ENCODE data around the gene ANKRD13D.

Gene ANKRD13D

DNA sequence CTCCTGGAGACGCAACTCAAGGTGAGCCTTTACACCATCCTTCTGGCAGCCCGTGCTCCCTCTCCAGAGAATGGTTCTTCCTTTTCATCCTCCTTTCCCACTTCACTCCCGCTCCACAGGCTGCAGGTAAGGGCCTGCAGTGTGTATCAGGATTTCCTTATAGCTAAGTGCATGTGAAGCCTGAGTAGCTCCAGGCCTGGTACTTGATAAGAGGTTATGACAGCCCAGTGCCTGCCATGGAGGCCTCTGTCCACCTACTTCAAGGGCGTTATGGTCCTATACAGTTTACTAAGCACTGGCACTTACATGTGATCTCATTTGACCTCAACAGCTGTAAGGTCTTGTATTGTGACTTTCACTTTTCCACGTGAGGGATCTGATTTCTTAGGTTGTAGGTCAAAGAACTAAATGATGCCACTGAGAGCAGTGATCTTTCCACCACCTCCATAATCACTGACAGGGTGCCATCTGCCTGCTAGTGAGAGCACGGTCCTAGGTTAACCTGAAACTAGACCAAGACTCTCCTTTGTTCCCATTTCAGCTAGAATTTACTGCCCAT is 32.3 kb downstream of the ANKRD13D start:
- DNase-seq, result no peak

DNA sequence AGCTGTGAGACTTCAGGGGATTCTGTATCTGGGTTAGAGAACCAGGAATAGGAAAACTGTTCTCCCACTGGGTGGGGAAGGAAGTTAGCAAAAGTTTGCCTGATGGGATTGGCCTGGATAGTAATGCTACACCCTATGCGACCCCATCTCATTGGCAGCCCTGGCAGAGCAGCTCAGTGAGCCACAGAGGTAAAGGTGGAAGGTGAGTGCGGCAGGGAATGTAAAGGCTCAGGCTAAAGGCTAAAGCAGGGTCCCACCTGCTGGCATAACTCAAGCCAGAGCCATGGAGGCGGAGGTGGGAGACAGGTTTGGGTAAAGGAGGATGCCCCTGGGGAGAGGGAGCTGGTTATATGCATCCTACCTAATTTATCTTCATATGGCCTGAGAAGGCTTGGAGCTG is 32.9 kb downstream of the ANKRD13D start:
- DNase-seq, result no peak

DNA sequence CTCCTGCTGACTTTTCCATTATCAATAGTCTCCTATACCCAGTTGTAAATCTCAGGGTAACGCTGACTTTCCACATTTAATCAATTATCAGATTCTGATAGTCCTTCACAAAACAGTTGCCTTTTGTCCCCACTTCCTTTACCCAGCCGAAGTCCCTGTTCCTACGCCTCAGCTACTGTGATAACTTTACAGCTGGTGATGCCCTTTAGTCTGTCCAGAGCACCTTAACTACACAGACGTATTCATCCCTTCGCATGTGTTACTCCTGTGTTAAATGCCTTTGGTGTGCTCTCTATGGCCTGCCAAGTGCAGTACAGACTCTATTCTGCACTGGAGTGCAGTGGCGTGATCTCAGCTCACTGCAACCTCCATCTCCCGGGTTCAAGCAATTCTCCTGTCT is 34.4 kb downstream of the ANKRD13D start:
- no peak for DNase-seq

DNA sequence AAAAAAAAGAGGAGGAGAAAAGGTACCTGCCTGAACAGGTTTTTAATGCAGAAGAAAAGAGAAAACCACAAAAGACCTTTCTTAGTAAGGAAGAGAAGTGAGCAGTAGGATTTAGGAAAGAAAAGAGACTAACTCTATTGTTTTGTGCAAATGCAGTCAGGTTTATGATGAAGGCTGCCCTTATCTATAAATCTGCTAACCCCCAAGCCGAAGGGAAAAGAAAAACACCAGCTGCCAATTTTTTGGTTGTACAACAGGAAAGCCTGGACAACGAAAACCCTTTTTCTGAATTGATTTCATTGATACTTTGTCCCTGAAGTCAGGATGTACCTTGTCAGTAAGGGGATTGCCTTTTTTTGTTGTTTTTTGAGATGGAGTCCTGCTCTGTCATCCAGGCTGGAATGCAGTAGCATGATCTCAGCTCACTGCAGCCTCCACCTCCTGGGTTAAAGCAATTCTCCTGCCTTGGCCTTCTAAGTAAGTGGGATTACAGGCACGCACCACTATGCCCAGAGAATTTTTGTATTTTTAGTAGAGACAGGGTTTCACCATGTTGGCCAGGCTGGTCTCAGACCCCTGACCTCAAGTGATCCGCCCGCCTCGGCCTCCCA is 43.1 kb downstream of the ANKRD13D start:
- no peak for DNase-seq

DNA sequence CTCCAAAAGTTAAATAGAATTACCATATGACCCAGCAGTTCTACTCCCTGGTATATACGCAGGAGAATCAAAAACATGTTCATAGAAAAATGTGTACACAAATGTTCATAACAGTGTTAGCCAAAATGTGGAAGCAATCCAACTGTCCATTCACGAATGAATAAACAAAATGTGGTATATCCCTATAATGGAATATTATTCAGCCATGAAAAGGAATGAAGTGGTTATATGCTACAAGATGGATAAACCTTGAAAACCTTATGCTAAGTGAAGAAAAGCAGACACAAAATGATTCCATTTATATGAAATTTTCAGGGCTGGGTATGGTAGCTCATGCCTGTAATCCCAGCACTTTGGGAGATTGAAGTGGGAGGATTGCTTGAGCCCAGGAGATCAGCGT is 48.2 kb downstream of the ANKRD13D start:
- no peak for DNase-seq

DNA sequence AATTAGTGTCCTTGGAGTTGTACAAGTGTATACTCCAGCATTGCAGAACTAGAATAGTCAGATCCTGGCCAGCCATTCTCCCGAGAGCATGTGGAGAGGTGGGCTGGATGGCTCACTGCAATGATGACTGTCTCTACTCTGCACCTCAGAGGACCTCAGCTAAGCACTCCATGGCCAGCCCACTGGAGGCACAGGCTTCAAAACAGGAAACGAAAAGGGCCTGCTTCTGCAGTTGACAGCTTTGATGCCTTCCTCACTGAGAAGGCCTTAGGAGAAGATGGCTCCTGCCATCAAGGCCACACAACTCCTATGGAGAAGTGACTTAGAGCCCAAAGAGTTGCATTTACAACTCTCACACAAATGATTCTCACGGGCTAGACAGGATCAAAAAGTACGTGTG is 55.2 kb downstream of the ANKRD13D start:
- DNase-seq, result no peak

DNA sequence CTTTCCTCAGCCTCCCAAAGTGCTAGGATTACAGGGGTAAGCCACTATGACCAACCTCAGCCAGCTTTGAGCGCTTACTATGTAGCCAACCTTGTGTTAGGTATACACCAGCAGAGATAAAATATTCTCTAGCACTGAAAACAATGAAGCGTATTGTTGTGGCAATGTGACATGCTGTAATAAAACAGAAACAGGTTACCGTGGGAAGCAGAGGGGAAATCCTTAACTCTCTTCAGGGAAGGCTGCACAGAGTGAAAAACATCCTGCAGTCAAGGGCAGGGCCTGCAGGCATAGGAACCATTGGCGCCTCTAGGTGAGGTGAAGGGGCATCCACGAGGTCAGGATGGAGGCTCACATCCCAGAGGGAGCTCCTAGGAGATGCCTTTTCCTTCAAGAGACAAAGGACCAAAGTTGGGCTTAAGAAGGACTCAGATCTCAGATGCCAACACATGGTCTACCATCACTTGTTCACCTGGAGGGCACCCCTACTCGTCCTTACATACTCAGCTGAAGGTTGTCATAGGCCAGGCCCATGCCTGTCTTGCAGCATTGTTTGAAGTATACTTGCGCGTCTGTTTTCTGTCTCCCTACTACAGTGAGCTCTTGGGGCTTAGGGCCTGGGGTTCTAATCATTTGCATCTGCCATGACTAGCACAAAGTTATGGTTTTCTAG is 56.3 kb downstream of the ANKRD13D start:
- no peak for DNase-seq

DNA sequence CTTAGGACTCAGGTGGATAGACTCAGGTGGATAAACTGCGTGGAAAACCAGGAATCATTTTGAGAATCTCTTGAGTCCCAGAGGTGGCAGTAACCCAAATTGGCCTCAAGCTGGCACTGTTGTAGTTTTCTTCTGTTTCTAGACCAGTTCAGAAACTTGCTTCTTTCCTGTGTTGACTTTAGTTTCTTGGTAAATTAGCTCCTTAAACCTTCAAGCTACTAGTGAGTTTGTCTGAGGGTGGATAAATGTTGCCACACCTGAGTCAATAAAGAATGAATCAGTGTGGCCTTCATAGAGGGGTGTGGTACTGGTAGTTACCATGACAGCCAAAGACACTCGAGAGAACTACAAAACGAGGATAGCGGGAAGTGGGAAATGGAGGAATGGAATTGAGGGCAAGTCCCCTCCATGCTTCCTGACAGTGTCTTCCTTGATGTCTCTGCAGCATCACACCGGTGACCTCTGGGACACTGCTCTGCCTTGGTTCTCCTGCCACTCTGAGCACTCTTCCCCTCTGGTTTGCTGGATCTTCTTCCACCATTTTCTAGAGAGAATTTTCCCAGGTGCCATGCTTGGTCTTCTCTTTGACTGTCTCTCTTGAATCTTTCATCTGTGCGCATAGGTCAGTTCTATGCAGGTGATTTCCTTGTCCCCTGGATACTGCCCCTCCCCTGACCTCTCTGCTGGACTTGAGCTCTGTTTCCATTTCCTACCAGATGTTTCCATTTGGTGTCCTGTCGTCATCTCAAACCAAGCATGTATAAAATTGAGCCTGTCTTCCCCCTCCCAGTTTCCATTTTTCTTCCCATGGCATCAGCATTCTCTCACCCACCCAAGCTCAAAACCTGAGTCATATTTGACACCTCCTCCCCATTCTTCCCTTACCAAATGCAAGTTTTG is 57.1 kb downstream of the ANKRD13D start:
- DNase-seq, result no peak

DNA sequence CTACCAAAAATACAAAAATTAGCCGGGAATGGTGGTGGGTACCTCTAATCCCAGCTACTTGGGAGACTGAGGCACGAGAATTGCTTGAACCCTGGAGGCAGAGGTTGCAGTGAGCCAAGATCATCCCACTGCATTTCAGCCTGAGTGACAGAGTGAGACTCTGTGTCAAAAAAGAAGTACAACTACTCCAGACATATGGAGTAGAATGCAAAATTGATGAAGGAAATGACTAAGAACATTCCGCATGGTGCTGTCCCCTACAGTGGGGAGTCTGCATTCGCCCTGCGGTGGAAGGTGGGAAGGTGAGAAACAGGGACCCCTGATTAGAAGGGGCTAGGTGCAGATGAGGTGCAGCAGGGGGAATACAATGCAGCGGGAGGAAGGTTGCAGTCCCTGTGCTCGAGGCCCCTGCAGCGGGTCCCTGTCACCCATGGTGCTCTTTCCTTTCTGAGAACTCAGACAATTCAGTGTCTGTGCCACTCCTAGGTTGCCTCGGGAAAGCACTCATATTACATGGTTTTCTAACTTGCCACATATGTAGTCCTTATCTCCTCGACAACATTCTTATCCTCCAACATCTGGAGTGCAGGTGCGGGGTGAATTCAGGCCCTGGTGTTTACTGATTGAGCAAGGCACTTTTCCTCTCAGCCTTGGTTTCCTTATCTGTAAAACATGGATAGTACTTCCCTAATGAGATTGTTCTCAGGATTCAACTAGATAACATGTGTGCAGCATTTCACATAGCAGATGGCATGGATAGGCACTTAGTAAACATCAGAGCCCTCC is 59.1 kb downstream of the ANKRD13D start:
- no peak for DNase-seq

DNA sequence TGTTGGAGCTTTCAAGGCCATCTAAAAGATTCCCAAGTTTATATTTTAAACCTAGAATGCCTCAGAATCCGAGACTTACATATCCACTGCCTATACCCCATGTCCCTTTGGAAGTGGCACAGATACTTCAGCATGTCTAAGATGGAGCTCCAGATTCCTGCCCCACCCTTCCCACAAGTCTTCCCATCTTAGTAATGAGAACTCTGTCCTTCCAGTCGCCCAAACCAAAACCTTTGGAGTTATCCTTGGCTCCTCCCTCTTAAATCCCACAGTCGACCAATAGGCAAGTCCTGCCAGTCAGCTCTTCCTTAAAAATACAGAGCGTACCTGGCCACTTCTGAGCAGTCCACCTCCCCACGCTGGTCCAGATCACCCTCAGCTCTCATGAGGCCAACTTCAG is 59.9 kb downstream of the ANKRD13D start:
- DNase-seq, result no peak

DNA sequence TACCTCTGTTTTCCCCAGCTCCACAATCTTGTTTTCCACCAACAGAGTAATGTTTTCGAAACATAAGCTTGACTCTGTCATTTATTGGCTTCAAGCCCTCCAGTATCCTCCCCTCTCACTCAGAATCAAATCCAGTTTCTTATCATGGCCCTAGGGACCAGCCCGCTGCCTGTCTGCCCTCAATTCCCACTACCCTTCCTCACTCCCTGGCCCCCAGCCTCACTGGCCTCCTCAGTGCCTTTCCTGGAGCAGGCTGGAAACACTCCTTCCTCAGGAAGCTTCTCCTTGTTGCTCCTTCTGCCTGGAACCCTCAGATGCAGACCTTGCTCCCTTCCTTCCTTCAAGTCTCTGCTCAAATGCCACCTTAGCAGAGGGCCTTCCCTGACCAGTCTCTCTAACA is 60.4 kb downstream of the ANKRD13D start:
- DNase-seq, result no peak

DNA sequence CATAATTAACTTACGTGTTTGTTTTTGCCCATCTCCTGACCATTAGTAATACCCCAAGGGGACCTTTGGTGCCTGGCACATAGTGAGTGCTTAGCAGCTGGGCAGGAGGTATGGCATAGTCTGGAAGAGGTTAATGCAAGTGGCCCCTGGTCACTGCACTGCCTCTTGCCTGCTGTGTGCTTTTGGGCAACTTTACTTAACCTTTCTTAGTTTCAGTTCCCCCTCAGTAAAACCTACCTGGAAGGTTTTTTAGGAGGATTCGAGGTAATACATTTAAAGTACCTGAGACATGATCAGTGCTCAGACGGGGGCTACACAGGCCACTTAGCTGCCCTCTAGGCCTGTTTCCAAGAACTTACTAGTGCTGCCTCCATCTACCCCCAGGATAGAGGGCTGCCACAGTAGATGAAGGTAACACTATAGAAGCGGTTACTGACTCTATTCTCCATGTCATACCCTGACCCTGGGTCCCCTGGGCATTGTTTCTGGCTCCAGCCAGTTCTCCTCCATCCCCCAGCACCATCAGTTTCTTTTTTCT is 60.9 kb downstream of the ANKRD13D start:
- DNase-seq, result no peak

DNA sequence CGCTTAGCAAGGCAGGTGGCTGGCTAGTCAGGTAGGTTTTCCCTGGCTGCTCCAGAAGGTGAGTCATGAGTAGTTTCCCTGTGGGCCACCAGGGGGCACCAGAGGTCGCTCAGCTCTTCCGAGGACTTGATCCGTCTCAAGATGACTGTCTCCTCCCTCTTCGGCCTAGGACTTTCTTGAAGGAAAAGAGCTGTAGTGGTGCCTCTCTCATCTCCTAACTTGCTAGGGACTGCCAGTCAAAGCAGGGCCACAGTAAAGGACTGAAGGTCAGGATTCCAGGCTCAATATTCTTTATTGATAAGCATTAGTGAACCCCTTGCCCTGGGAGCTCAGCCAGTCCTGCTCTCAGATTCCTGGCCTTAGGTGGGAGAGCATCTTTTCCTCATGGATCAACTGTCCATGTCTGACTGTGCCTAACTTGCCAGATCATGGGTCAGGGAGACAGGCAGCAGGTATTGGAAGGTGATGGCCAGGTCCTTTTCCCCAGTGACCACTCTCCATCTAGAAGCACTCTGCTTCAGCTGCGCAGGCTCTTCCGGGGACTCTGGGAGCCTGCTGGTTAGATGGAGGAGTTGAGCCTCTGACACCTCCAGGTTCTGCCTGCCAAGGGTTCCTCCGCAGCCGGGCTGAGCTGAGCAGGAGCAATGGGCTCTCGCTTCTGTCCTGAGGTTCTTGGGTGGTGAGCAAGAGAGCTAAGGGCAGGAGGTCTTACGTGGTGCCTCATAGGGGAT is 62.3 kb downstream of the ANKRD13D start:
- peak; percentile 64 for DNase-seq
